IPS-NIHi11 (cell line): ENCODE results near the gene WFDC10A.
"Not testable (repeated sequence)": the region's sequence is repeated elsewhere in the genome, so short reads cannot be mapped to it uniquely, and the experiment has no call there.

Experiments used
- DNase-seq: peaks from one replicate; pipeline ENCODE4 v3.0.0; 2012; ENCODE audit warnings: mixed read lengths, low spot score

The WFDC10A gene

DNA sequence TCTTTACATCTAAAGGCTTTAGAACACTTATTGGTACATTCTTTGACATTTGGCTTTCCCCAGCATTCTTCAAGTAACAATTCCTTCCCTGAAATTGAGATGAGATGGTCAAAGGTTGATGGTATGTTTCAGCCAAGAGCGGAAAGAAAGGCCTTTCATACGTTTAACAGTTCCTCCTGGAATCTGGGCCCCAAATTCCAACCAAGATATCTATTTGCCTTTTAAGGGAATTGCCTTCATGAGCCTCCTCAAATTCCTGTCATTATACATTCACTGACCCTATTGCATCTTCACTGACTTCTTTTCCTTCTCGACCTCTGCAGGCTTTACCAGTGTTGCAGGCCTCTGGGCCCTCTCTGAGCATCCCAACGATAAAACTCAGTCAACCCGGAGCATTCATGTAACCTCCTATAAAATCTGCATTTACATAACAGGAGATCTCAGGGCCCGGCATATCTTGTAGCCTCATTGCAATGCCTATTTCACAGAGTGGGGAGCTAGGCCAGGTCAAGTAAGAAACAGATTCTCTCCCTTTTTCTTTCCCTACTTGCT is 19.8 kb downstream of the WFDC10A start:
- no peak for DNase-seq

DNA sequence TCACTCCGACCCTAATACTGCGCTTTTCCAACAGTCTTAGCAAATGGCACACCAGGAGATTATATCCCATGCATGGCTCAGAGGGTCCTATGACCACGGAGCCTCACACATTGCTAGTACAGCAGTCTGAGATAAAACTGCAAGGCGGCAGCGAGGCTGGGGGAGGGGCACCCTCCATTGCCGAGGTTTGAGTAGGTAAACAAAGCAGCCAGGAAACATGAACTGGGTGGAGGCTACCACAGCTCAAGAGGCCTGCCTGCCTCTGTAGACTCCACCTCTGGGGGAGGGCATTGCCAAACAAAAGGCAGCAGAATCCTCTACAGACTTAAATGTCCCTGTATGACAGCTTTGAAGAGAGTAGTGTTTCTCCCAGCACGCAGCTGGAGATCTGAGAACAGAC is 22.2 kb downstream of the WFDC10A start:
- not testable (repeated sequence) for DNase-seq

DNA sequence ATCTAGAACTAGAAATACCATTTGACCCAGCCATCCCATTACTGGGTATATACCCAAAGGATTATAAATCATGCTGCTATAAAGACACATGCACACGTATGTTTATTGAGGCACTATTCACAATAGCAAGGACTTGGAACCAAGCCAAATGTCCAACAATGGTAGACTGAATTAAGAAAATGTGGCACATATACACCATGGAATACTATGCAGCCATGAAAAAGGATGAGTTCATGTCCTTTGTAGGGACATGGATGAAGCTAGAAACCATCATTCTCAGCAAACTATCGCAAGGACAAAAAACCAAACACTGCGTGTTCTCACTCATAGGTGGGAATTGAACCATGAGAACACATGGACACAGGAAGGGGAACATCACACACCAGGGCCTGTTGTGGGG is 27.5 kb downstream of the WFDC10A start:
- not testable (repeated sequence) for DNase-seq

DNA sequence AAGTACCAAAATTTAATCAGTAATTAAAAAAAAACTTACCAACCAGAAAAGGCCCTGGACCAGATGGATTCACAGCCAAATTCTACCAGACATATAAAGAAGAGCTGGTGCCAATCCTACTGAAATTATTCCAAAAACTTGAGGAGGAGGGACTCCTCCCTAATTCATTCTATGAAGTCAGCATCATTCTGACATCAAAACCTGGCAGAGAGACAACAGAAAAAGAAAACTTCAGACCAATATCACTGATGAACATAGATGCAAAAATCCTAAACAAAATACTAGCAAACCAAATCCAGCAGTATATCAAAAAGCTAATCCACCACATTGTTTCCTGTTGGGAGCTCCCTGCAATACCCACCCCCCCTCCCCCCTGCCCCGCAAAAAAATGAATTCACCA is 40.6 kb downstream of the WFDC10A start, which contains the start of gene WFDC11:
Gene WFDC11, minus strand, starts transcription at position 101 of the 400 bp plus-strand sequence. CDS start 19,639 bp downstream, outside the sequence.
- no peak for DNase-seq

DNA sequence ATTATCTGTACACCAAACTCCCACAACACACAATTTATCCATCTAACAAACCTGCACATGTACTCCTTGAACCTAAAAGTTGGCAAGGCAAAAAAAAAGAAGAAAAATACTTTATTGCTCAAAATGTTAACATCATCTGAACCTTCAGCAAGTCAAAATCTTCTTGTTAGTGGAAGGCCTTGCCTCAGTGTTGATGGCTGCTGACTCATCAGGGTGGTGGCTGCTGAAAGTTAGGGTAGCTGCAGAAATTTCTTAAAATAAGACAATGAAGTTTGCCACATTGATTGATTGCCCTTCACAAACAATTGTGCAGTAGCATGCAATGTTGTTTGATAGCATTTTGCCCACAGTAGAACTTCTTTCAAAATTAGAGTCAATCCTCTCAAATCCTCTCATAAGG is 43.2 kb downstream of the WFDC10A start:
- no peak for DNase-seq

DNA sequence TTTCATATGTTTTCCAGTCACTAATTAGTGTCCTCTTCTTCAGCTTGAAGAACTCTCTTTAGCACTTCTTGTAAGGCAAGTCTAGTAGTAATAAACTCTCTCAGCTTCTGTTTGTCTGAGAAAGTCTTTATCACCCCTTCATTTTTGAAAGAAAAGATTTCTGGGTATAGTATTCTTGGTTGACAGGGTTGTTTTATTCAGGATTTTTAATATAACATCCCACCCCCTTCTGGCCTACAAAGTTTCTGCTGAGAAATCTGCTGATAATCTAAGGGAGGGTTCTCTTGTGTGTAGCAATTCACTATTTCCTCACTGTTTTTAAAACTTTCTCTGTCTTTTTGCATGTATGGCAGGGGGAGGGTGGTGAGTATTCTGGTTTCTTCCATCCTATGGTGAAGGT is 50.1 kb downstream of the WFDC10A start:
- DNase-seq: no peak
